Subcutaneous abdominal adipose tissue (tissue), 5 donors: ENCODE results near the gene CDKAL1.

Experiments used
- H3K27ac ChIP-seq: one replicate; pipeline ENCODE4 v1.7.0; 2013; ENCODE audit warnings: low read depth, mild to moderate bottlenecking, inconsistent platforms, low read length, moderate library complexity
- H3K27me3 ChIP-seq, 5 donors: one replicate each; pipeline ENCODE4 v1.7.0; 2013; ENCODE audit warnings: low read length in 5 of 5, inconsistent platforms in 1 of 5; ENCODE audit not compliant: control insufficient read depth in 5 of 5, insufficient read depth in 4 of 5
- H3K36me3 ChIP-seq, 5 donors: one replicate each; pipeline ENCODE4 v1.7.0; 2013; ENCODE audit warnings: low read length in 5 of 5; ENCODE audit not compliant: control insufficient read depth in 5 of 5, insufficient read depth in 5 of 5
- H3K4me1 ChIP-seq, 5 donors: one replicate each; pipeline ENCODE4 v1.7.0; 2013; ENCODE audit warnings: low read length in 5 of 5, mild to moderate bottlenecking in 3 of 5, moderate library complexity in 1 of 5; ENCODE audit not compliant: control insufficient read depth in 5 of 5, insufficient read depth in 5 of 5
- H3K4me3 ChIP-seq, 5 donors: one replicate each; pipeline ENCODE4 v1.7.0; 2013; ENCODE audit warnings: low read length in 5 of 5, low read depth in 1 of 5
- H3K9ac ChIP-seq, 5 donors: one replicate each; pipeline ENCODE4 v1.7.0; 2013; ENCODE audit warnings: low read length in 5 of 5, mild to moderate bottlenecking in 4 of 5, moderate library complexity in 3 of 5
- H3K9me3 ChIP-seq, 5 donors: one replicate each; pipeline ENCODE4 v1.7.0; 2013; ENCODE audit warnings: low read length in 5 of 5; ENCODE audit not compliant: control insufficient read depth in 5 of 5
- donor health status: healthy.
- donor health status: healthy.
- donor health status: healthy.
- donor health status: healthy.
- donor health status: healthy.

CDKAL1 gene

DNA sequence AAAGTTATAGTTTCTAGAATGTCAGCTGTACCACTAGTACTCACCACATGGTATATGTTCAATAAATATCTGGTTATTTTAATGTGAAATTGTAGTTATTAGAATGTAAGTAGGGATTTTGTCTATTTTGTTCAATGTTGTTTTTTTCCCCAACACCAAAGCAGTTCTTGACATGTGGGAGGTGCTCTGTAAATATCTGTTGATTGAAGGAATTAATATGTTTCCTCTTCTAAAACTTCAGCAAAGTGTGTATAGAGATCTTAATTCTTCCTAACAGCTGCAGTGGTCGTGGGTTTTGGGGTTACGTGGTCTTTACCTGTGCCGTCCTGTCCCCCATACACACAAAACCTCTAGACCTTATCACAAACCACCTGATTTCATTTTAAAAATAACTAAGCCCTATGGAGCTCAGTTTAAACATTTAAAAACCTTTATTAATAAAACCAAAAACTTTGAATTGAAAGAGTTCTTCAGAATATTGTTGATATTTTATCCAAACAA is 587.4 kb downstream of the CDKAL1 start:
- H3K27ac ChIP-seq: no peak overlapping the region
- H3K9ac ChIP-seq: no peak overlapping the region
- no peaks in the 10 kb centered on the region for H3K36me3 ChIP-seq
- no peak overlapping the region for H3K4me3 ChIP-seq
- H3K27me3 ChIP-seq: no peaks in the 10 kb centered on the region
- H3K4me1 ChIP-seq: no peaks in the 10 kb centered on the region
- H3K9me3 ChIP-seq: no peaks in the 10 kb centered on the region

DNA sequence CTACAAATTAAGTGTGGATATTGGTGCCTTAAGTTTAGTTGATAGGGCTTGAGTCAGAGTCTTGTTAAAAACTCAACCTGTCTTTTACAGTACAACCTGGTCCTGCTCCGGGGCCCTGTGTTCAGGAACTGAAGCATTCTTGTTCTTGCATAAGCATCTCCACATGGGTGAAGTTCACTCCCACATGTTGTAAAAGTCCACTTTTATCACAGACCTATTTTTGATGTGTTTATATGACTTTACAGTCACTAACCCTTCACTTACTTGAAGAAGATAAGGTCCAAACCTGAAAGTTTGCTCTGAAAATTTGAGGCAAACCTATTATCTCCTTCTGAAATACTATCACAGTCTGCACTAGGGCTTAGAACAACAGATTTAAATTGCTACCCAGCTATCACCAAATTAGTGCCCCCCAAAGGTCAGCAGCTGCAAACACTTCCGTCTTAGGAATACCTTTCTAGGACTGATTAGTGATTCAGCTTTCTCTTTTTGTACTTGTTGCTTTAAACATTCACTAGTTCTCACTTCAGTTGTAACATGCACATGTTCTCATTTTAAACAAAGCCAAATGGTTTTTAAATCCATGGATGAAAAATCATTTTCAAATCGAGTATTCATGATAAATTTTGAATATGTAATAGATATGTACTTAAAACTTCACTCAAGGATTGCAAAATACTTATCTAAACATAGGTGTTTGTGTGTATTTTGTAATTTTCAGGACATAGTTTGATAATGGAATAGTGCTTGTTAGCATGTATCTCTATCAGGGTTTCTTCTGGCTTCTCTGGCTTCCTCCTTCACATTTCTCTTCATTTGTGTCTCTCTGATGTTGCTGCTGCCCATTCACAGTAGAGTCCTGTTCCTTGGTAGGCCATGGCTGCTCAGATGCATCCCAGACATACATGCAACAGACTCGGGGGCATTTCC is 589.5 kb downstream of the CDKAL1 start:
- Histone ChIP-seq H3K27me3 (no peaks in the 10 kb centered on the region), H3K9me3 (no peaks in the 10 kb centered on the region), H3K9ac (no peak overlapping the region), H3K36me3 (no peaks in the 10 kb centered on the region), H3K4me1 (no peaks in the 10 kb centered on the region), H3K4me3 (no peak overlapping the region), H3K27ac (no peak overlapping the region)

DNA sequence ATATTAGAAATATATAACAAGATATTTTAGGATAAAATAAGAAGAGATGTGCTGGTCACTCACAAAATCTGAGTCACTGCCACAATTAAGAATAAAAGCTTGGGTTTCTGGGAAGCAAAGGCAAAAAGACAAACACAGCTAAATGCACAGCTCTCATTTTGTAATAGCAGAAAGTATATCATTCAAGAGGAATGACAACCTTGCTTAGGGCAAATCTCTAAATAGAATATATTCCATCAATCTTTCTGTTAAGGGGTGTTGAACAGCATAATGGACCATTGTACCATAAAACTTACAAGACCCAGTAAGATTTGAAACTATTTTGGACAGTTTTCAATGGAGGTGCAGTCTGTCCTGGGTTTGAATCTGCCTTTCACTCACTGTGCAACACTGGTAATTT is 594.3 kb downstream of the CDKAL1 start:
- Histone ChIP-seq H3K9ac (no peak overlapping the region), H3K27me3 (no peaks in the 10 kb centered on the region), H3K9me3 (no peaks in the 10 kb centered on the region), H3K27ac (no peak overlapping the region), H3K4me1 (peaks cover 0 to 10% (median 7%) of the 10 kb centered on the region in 5 donors), H3K4me3 (no peak overlapping the region), H3K36me3 (no peaks in the 10 kb centered on the region)

DNA sequence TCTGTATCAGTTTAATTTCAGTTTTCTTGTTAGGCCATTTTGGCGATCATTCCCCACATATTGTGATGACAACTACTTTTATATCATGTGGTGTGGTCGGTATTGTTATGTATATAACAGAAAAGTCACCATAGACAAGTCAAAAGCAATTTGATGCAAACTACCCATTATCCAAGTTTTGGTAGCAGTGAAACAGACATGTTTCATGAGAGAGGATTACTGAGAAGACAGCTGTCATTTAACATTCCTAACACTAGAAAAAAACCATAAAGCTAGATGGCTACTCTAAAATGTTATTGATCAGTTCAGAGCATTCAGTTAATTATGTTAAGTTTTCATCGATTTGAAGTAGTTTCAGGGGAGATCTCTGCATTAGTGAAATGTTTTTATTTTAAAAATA is 597.1 kb downstream of the CDKAL1 start:
- H3K27me3 ChIP-seq: no peaks in the 10 kb centered on the region
- no peak overlapping the region for H3K9ac ChIP-seq
- peaks cover 0 to 11% (median 7%) of the 10 kb centered on the region in 5 donors for H3K4me1 ChIP-seq
- H3K36me3 ChIP-seq: no peaks in the 10 kb centered on the region
- H3K9me3 ChIP-seq: no peaks in the 10 kb centered on the region
- no peak overlapping the region for H3K4me3 ChIP-seq
- no peak overlapping the region for H3K27ac ChIP-seq

DNA sequence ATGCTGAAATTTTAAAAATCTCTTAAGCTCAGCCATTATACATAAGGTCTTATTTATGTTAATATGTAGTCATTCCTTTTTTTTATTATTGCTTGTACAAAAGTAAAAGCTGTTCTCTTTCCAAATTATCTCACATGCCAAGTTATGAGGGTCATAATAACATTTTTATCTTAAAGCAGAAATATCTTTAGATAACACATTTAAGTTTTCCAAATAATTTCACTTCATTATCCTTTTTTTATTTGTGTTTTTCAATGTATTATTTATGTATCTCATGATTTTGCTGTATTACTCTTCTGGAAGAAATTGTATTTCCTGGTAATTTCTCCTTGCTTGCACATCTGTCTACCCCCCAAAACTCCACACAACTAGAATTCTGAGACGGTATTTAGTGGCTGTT is 598.2 kb downstream of the CDKAL1 start:
- Histone ChIP-seq H3K27ac (no peak overlapping the region), H3K36me3 (no peaks in the 10 kb centered on the region), H3K4me3 (no peak overlapping the region), H3K9me3 (no peaks in the 10 kb centered on the region), H3K4me1 (peaks cover 0 to 11% (median 7%) of the 10 kb centered on the region in 5 donors), H3K27me3 (no peaks in the 10 kb centered on the region), H3K9ac (no peak overlapping the region)

DNA sequence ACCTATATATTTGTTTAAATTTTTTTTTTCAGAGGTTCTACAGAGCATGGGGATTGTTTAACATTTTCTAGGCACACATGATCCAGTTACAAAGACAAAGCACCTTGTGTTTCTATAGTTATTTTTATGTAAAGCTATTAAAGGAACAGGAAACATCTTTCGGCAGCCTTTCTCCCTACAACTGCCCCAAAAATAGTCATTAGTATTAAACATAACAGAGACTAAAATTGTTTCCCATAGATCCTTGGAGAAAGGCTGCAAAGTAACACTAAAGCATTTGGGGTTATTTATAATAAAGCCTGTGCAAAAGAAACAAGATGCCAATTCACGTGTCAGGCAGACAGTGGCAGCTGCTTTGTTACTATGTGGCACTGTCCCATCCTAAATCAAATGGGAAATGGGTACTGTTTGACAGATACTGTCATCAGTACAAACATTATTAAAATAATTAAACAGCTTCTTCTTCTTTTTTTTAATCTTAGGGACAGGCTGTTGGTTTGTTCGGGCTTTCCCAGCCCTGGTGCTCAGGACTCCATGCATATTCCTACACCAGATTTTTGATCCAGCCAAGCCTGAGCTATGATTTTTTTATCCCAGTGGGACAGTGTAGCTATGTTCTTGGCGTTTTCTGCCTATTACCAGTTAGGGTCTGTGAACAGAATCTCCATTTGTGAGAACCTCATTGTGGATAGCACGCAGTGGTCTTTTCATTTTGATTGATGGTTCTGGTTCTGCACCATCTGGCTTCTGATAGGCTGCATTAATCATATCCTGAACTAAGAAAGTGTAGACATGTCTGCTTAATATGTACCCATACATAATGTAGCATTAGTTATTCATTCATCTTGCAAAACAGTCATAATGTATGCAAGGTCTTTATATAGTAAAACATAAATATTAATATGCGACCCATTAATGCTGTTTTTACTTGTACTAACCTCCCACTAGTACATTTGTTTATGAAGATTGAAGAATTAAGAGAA is 598.9 kb downstream of the CDKAL1 start:
- peak overlapping the region in 1 of 5 donors; percentile 38 for H3K4me3 ChIP-seq
- H3K4me1 ChIP-seq: peaks cover 0 to 11% (median 7%) of the 10 kb centered on the region in 5 donors
- H3K27ac ChIP-seq: no peak overlapping the region
- H3K27me3 ChIP-seq: no peaks in the 10 kb centered on the region
- H3K9ac ChIP-seq: peak overlapping the region in 2 of 5 donors; percentile 12 to 22
- H3K9me3 ChIP-seq: no peaks in the 10 kb centered on the region
- H3K36me3 ChIP-seq: no peaks in the 10 kb centered on the region

DNA sequence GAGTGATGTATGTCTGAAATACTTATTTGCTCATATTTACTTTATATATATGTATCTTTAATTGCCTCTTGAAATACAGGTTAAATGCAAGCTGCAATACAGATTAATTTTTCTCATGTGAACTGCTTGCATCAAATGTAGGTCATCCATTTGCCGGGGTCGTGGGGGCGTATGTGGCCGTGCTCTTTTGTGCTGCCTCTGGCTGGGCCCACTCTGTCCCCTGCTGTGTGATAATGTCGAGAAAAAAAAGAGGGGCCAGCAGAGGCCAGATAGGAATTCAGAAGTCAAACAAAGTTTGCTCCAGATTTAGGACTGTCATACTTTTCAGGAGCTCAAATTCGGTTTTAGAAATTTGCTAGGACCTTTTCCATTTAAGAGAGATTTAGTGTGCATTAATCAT is 599.6 kb downstream of the CDKAL1 start:
- Histone ChIP-seq H3K9ac (no peak overlapping the region), H3K4me1 (peaks cover 0 to 15% (median 10%) of the 10 kb centered on the region in 5 donors), H3K27ac (no peak overlapping the region), H3K36me3 (no peaks in the 10 kb centered on the region), H3K27me3 (no peaks in the 10 kb centered on the region), H3K9me3 (no peaks in the 10 kb centered on the region), H3K4me3 (no peak overlapping the region)

DNA sequence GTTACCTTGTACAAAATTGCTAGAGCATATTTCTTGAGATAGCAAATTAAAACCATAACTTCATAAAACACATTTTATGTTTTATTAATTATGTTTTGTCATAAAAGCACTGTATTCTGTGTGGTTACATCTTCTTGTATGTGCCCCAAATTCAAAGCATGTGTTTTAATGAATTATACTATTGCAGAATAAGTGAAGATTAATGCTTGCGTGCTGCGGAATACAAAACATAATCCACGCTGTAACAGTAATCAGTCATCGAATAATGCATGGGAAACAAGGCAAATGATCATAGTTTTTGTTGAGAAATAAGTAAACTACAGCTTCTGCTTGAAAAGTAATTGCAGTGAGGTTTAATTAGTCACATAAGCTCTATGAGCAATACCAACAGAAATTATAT is 600.1 kb downstream of the CDKAL1 start:
- peaks cover 0 to 20% (median 15%) of the 10 kb centered on the region in 5 donors for H3K4me1 ChIP-seq
- no peaks in the 10 kb centered on the region for H3K36me3 ChIP-seq
- H3K27me3 ChIP-seq: no peaks in the 10 kb centered on the region
- no peaks in the 10 kb centered on the region for H3K9me3 ChIP-seq
- no peak overlapping the region for H3K9ac ChIP-seq
- no peak overlapping the region for H3K27ac ChIP-seq
- H3K4me3 ChIP-seq: no peak overlapping the region

DNA sequence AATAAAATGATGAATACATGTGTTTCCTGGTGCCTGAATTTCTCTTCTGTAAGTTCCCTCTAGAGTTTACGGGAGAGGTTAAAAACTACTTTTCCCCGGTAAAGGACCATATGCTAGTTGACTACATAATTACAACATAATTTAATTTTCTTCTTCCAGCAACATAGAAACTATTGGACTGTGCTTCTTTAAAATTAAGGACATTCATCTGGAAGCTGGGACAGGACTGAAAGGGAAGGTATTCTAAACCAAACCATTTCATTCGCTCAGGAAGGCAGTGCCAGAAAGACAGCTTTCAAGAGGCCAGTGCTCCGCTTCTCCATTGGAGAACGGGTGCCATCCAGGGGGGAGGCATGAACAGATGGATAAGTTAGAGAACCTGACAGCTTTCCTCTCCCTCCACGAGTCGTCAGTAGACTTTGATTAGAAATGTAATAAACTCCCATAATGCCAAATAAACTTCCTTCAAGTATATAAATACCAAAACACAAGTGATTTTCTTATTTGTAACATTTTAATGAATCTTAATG is 601.3 kb downstream of the CDKAL1 start:
- Histone ChIP-seq H3K9ac (no peak overlapping the region), H3K27ac (no peak overlapping the region), H3K9me3 (no peaks in the 10 kb centered on the region), H3K4me3 (no peak overlapping the region), H3K4me1 (peaks cover 0 to 20% (median 15%) of the 10 kb centered on the region in 5 donors), H3K36me3 (no peaks in the 10 kb centered on the region), H3K27me3 (no peaks in the 10 kb centered on the region)
